D721Med (cell line): ENCODE measurements around the gene RBMS2.

Experiments
- DNase-seq: peaks from one replicate; pipeline ENCODE4 v3.0.0; 2011; ENCODE audit warnings: low spot score; ENCODE audit not compliant: insufficient read length
- FAIRE-seq: peaks from 2 replicates; lab custom pipeline; 2011; peaks lifted over from hg19 to GRCh38; lab: Jason Lieb, UNC
- TF ChIP-seq, protein P1 (sequence below): IDR thresholded peaks from 2 replicates; pipeline ENCODE4 v1.5.1; 2012; ENCODE audit warnings: mild to moderate bottlenecking, control low read depth; ENCODE audit not compliant: insufficient read depth; ENCODE audit errors: missing control alignments

RBMS2 gene

DNA sequence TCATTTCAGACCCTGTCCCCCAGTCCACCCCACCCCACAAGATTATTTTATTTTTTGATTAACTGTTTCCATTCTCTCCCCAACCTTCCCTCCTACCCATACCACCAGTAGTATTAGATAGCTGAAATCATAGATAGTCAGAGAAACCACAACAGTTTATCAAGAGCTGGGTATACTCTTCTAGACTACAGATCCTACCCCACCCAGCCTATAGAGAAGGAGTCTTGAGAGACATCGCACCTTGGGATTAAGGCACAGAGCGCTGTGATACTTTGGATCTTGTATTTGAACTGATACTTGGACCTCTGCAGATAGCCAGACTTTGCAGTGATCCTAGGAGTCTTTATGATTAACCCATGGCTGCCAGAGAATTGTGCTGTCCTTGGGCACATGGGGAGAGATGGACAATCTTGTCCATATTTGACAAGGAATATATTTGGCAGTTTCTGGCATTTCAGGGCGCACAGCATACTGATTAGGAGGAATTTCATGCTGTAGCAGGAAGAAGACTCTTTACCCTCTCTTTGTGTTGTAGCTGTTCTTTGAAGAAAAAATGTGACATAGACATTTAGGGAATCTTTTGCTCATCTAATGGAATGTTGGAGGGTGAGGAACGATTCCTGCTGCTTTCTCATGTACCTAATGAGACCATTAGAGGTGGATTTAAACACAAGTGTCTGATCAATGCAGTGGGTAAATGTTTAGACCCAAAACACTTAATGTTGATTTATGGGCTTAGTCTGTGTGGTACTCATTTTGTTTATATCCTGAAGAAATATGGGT lies 982 bp downstream of the RBMS2 start:
- TF ChIP-seq, protein P1, sequence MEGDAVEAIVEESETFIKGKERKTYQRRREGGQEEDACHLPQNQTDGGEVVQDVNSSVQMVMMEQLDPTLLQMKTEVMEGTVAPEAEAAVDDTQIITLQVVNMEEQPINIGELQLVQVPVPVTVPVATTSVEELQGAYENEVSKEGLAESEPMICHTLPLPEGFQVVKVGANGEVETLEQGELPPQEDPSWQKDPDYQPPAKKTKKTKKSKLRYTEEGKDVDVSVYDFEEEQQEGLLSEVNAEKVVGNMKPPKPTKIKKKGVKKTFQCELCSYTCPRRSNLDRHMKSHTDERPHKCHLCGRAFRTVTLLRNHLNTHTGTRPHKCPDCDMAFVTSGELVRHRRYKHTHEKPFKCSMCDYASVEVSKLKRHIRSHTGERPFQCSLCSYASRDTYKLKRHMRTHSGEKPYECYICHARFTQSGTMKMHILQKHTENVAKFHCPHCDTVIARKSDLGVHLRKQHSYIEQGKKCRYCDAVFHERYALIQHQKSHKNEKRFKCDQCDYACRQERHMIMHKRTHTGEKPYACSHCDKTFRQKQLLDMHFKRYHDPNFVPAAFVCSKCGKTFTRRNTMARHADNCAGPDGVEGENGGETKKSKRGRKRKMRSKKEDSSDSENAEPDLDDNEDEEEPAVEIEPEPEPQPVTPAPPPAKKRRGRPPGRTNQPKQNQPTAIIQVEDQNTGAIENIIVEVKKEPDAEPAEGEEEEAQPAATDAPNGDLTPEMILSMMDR, result no peak
- FAIRE-seq (no peak), DNase-seq (no peak)

DNA sequence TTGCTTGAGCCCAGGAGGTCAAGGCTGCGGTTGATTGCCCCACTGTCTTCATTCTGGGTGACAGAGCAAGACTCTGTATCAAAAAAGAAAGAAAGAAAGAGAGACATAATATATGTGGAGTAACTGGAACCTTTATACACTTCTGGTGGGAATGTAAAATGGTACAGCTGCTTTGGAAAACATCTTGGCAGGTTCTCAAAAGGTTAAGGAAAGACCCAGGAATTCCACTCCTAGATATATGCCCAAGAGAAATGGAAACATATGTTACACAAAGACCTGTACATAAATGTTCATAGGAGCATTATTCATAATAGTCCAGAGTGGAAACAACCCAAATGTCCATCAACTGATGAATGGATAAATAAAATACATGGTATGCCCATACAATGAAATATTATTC lies 7.2 kb downstream of the RBMS2 start:
- TF ChIP-seq, protein P1, result no peak
- DNase-seq (no peak), FAIRE-seq (no peak)

DNA sequence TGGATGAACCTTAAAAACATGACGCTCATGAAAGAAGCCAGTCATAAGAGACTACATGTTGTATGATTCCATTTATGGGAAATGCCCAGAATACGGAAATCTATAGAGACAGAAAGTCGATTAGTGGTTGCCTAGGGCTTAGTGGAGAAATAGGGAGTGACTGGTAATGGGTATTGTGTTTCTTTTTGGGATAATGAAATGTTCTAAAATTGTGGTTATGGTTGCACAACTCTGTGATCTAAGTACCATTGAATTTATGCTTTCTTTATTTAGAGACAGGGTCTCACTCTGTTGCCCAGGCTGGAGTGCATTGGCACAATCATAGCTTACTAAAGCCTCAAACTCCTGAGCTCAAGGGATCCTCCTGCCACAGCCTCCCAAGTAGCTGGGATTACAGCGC lies 8.0 kb downstream of the RBMS2 start:
- FAIRE-seq (no peak), DNase-seq (no peak)
- TF ChIP-seq, protein P1, result no peak

DNA sequence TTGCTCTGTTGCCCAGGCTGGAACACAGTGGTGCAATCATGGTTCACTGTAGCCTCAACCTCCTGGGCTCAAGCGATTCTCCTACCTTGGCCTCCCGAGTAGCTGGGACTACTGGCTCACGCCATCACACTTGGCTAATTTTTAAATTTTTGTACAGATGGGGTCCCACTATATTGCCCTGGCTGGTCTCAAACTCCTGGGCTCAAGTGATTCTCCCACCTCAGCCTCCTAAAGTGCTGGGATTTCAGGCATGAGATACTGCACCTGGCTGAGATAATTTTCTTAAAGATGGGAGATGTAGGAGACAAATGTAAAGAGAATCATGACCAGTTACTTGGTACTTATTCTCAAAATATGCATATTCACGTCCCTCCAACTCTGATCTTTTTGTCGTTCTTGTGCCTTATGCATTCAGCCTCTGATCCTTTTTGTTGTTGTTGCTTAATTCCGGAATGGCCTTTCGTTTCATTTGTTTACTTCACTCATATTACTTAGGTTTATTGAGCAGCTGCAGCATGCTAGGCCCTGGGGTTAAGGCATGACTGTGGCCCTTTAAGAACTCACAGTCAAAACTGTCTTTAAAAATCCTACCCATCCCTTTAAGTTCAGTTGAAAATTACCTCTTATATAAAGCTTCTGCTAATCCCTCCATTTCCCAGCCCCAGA lies 8.9 kb downstream of the RBMS2 start:
- DNase-seq (no peak), FAIRE-seq (no peak)
- TF ChIP-seq, protein P1, result no peak

DNA sequence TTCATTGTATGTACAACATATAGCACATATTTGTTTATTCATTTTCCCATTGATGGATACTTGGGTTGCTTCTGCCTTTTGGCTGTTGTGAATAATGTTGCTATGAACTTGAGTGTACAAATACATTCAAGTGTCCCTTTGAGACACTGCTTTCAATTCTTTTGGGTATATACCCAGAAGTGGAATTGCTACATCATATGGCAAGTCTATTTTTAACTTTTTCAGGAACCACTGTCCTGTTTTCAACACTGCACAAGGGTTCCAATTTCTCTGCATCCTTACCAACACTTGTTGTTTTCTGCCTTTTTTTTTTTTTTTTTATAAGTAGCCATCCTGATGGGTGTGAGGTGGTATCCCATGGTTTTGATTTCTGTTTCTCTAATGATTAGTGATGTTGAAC lies 15.9 kb downstream of the RBMS2 start:
- TF ChIP-seq, protein P1, result no peak
- no peak for FAIRE-seq
- DNase-seq, result no peak

DNA sequence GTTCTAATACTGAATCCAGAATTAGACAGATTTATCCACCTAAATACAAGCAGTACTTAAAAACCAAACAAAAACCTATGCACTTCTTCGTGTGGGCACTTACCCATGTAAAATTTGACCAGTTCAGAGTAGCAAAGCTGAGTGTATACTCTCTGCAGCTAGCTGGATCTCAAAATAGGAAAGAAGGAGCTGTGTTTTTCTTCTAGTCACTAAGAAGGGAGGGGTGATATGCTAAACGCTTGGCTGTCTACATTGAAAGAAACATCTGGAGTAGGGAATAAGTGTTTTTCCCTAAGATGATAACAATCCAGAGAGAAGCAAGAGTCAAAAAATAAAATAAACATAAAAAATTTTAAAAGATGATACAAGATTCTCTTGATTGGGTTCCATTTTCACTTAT lies 20.0 kb downstream of the RBMS2 start:
- FAIRE-seq, result no peak

More for the DNA sequence above, 20.0 kb downstream of the RBMS2 start:
- DNase-seq, result no peak
- TF ChIP-seq, protein P1, result no peak
